Left hindlimb (tissue), 1 donor: ENCODE results near the gene TMEM187.

Experiments
- DNase-seq: peaks from one replicate; pipeline ENCODE4 v3.0.0-alpha.2; 2018

TMEM187 gene

GRCh38 chrX:153972368-153973126 is at the start of gene TMEM187:
TMEM187 (plus strand) TSS chrX:153972754; CDS start chrX:153982063, 9,309 bp downstream.
- DNase-seq = peak; percentile 89

- peak; percentile 73 for DNase-seq
These were observed 49.4 kb upstream of the TMEM187 start for GRCh38 chrX:153922932-153923857.

- DNase-seq = peak; percentile 37
These were observed 48.2 kb upstream of the TMEM187 start for GRCh38 chrX:153924149-153924861.

- DNase-seq = peak; percentile 17
These were observed 47.2 kb upstream of the TMEM187 start for GRCh38 chrX:153925387-153925738.

GRCh38 chrX:153925739-153926551 is 46.6 kb upstream of the TMEM187 start, which contains the start of gene ARHGAP4:
ARHGAP4 (minus strand) TSS chrX:153926264; CDS start chrX:153926202, 62 bp downstream.
- peak; percentile 24 for DNase-seq

- DNase-seq = no peak
These were observed 46.0 kb upstream of the TMEM187 start for GRCh38 chrX:153926552-153926857.

GRCh38 chrX:153926858-153927671 is 45.5 kb upstream of the TMEM187 start:
- peak; percentile 73 for DNase-seq

- DNase-seq = no peak
These were observed 45.0 kb upstream of the TMEM187 start for GRCh38 chrX:153927672-153927921.

- DNase-seq = peak; percentile 96
These were observed 44.4 kb upstream of the TMEM187 start for GRCh38 chrX:153927922-153928760.

GRCh38 chrX:153928846-153929245 is 43.7 kb upstream of the TMEM187 start:
- no peak for DNase-seq

GRCh38 chrX:153929576-153929975 is 43.0 kb upstream of the TMEM187 start:
- no peak for DNase-seq

- DNase-seq = no peak
These were observed 42.3 kb upstream of the TMEM187 start for GRCh38 chrX:153930011-153930910.

GRCh38 chrX:153931151-153931550 is 41.4 kb upstream of the TMEM187 start:
- peak; percentile 9 for DNase-seq

GRCh38 chrX:153931748-153932147 is 40.8 kb upstream of the TMEM187 start:
- peak; percentile 18 for DNase-seq

GRCh38 chrX:153932220-153932915 is 40.2 kb upstream of the TMEM187 start:
- DNase-seq = peak; percentile 6

- no peak for DNase-seq
These were observed 38.8 kb upstream of the TMEM187 start for GRCh38 chrX:153933748-153934147.

GRCh38 chrX:153934148-153934761 is 38.3 kb upstream of the TMEM187 start:
- DNase-seq = no peak

- peak; percentile 79 for DNase-seq
These were observed 37.7 kb upstream of the TMEM187 start, which contains the start of gene NAA10 for GRCh38 chrX:153934762-153935325. NAA10 (minus strand) TSS chrX:153935037; CDS start chrX:153934904, 133 bp downstream.
